H1 (cell line): Measurements from ENCODE around the gene UNC119B. TPM values are rescaled to one million over a fixed set of nuclear protein-coding genes. Genes with fewer than 3 reads are reported as not detected.

Experiments used
- CTCF ChIA-PET: fragments of 300-600 bp; sonication (Branson Sonifier 250); formaldehyde crosslinking; loops from one replicate; lab custom pipeline; 2021; ENCODE audit not compliant: partially characterized antibody; lab: Charles Lee
- POLR2A ChIA-PET: fragments of 300-600 bp; sonication (Branson Sonifier 250); formaldehyde crosslinking; loops from one replicate; lab custom pipeline; 2021; ENCODE audit warnings: inconsistent platforms; ENCODE audit not compliant: partially characterized antibody; lab: Charles Lee
- DNase-seq, 2 experiments: peaks; one replicate each; pipeline versions ENCODE4 v3.0.0 to v3.0.0-alpha.2; 2010 to 2022; ENCODE audit warnings: low spot score in 2 of 2, low read depth in 1 of 2, mixed read lengths in 1 of 2
- FAIRE-seq: peaks from 2 replicates; lab custom pipeline; 2011; peaks lifted over from hg19 to GRCh38; lab: Jason Lieb, UNC
- H2AFZ ChIP-seq: 2 replicates; pipeline ENCODE4 v1.8.1; 2012; ENCODE audit warnings: low read length, inconsistent platforms
- H2AK5ac ChIP-seq: 2 replicates; pipeline ENCODE4 v1.6.1; 2013; ENCODE audit warnings: low read depth, low read length
- H2BK120ac ChIP-seq: replicated peaks from 2 replicates; pipeline ENCODE3; 2013; ENCODE audit warnings: low read depth, low read length, inconsistent platforms
- H2BK12ac ChIP-seq: 2 replicates; pipeline ENCODE4 v1.6.1; 2013; ENCODE audit warnings: low read depth, low read length
- H2BK15ac ChIP-seq: 2 replicates; pipeline ENCODE4 v1.6.1; 2013; ENCODE audit warnings: low read length
- H2BK20ac ChIP-seq: 2 replicates; pipeline ENCODE4 v1.6.1; 2013; ENCODE audit warnings: low read length
- H2BK5ac ChIP-seq: 2 replicates; pipeline ENCODE4 v1.6.1; 2013; ENCODE audit warnings: low read depth, low read length
- H3K14ac ChIP-seq: 2 replicates; pipeline ENCODE4 v1.6.1; 2013; ENCODE audit warnings: inconsistent platforms; ENCODE audit not compliant: insufficient read length
- H3K18ac ChIP-seq: 2 replicates; pipeline ENCODE4 v1.6.1; 2013; ENCODE audit warnings: low read length; ENCODE audit errors: extremely low read depth
- H3K23ac ChIP-seq: 2 replicates; pipeline ENCODE4 v1.6.1; 2013; ENCODE audit warnings: inconsistent platforms; ENCODE audit not compliant: insufficient read length
- H3K23me2 ChIP-seq: 2 replicates; pipeline ENCODE4 v1.6.1; 2013; ENCODE audit warnings: low read depth, low read length
- H3K27ac ChIP-seq: 2 replicates; pipeline ENCODE4 v1.6.1; 2011; ENCODE audit warnings: low read depth, low read length, inconsistent platforms
- H3K27me3 ChIP-seq, 4 experiments: replicated peaks in 1 of 4; 1 replicate in 1 of 4; 2 replicates in 3 of 4; pipeline versions ENCODE4 v1.6.1 to v1.8.1; 2011 to 2013; ENCODE audit warnings: low read length in 3 of 4, mild to moderate bottlenecking in 3 of 4, inconsistent platforms in 2 of 4, mixed read lengths in 2 of 4, moderate library complexity in 1 of 4; ENCODE audit not compliant: control insufficient read depth in 3 of 4, insufficient read depth in 3 of 4; ENCODE audit errors: extremely low read depth in 1 of 4
- H3K36me3 ChIP-seq, 4 experiments: 2 replicates each; pipeline versions ENCODE4 v1.6.1 to v1.8.1; 2011 to 2013; ENCODE audit warnings: mild to moderate bottlenecking in 4 of 4, low read length in 3 of 4, moderate library complexity in 2 of 4, control low read depth in 1 of 4, inconsistent platforms in 1 of 4; ENCODE audit not compliant: insufficient read depth in 4 of 4, control insufficient read depth in 2 of 4
- H3K4ac ChIP-seq: replicated peaks from 2 replicates; pipeline ENCODE3; 2013; ENCODE audit warnings: low read length, low read depth, mixed read lengths, inconsistent platforms; ENCODE audit not compliant: insufficient read length
- H3K4me1 ChIP-seq, 4 experiments: replicated peaks in 1 of 4; 1 replicate in 1 of 4; 2 replicates in 3 of 4; pipeline versions ENCODE4 v1.6.1 to v1.8.1; 2011 to 2013; ENCODE audit warnings: low read length in 3 of 4, inconsistent platforms in 2 of 4, mixed read lengths in 1 of 4; ENCODE audit not compliant: insufficient read depth in 4 of 4, control insufficient read depth in 3 of 4
- H3K4me2 ChIP-seq, 2 experiments: 2 replicates each; pipeline versions ENCODE4 v1.6.1 to v1.8.1; 2011 to 2013; ENCODE audit warnings: low read depth in 2 of 2, low read length in 2 of 2, control low read depth in 1 of 2, inconsistent platforms in 1 of 2, mild to moderate bottlenecking in 1 of 2; ENCODE audit not compliant: insufficient read depth in 1 of 2
- H3K4me3 ChIP-seq, 4 experiments: fragments of 200-600, 300-600 bp in 1 of 4; sonication (generic), shearing (Covaris generic), sonication (Bioruptor Twin) in 1 of 4; 2 replicates each; pipeline versions ENCODE4 v1.5.1 to v1.8.1; 2011 to 2016; ENCODE audit warnings: low read length in 4 of 4, low read depth in 3 of 4, control low read depth in 2 of 4, inconsistent platforms in 2 of 4, mild to moderate bottlenecking in 2 of 4, mixed read lengths in 1 of 4, moderate library complexity in 1 of 4; ENCODE audit not compliant: insufficient read depth in 2 of 4; ENCODE audit errors: extremely low read depth in 1 of 4
- H3K56ac ChIP-seq: replicated peaks from 2 replicates; pipeline ENCODE3; 2013; ENCODE audit warnings: low read depth, mild to moderate bottlenecking, mixed read lengths, low read length, inconsistent platforms; ENCODE audit not compliant: insufficient read length
- H3K79me1 ChIP-seq: 2 replicates; pipeline ENCODE4 v1.6.1; 2013; ENCODE audit warnings: low read depth, low read length, control low read depth
- H3K79me2 ChIP-seq, 2 experiments: 2 replicates each; pipeline versions ENCODE4 v1.6.1 to v1.8.1; 2012 to 2013; ENCODE audit warnings: low read length in 2 of 2, mild to moderate bottlenecking in 2 of 2, inconsistent platforms in 1 of 2; ENCODE audit not compliant: insufficient read depth in 2 of 2, control insufficient read depth in 1 of 2
- H3K9ac ChIP-seq, 4 experiments: replicated peaks in 1 of 4; 1 replicate in 1 of 4; 2 replicates in 3 of 4; pipeline versions ENCODE4 v1.6.1 to v1.8.1; 2011 to 2013; ENCODE audit warnings: low read depth in 3 of 4, low read length in 3 of 4, control low read depth in 2 of 4, mild to moderate bottlenecking in 2 of 4, moderate library complexity in 2 of 4, inconsistent platforms in 1 of 4; ENCODE audit errors: extremely low read depth in 1 of 4
- H3K9me3 ChIP-seq, 2 experiments: 2 replicates each; pipeline versions ENCODE4 v1.6.1 to v1.8.1; 2012 to 2013; ENCODE audit warnings: mild to moderate bottlenecking in 2 of 2, moderate library complexity in 2 of 2, control low read depth in 1 of 2, inconsistent platforms in 1 of 2, low read depth in 1 of 2, low read length in 1 of 2, mixed read lengths in 1 of 2; ENCODE audit not compliant: insufficient read depth in 2 of 2
- H4K20me1 ChIP-seq, 2 experiments: replicated peaks in 1 of 2; 2 replicates each; pipeline versions ENCODE3 to v1.8.1; 2011 to 2013; ENCODE audit warnings: inconsistent platforms in 2 of 2, low read length in 2 of 2, mild to moderate bottlenecking in 1 of 2; ENCODE audit not compliant: insufficient read depth in 2 of 2, control insufficient read depth in 1 of 2
- H4K5ac ChIP-seq: 2 replicates; pipeline ENCODE4 v1.6.1; 2013; ENCODE audit warnings: low read length, low read depth, mixed read lengths, inconsistent platforms; ENCODE audit not compliant: insufficient read length
- H4K8ac ChIP-seq: 2 replicates; pipeline ENCODE4 v1.8.0; 2013; ENCODE audit warnings: mild to moderate bottlenecking, moderate library complexity, low read length, inconsistent platforms; ENCODE audit not compliant: insufficient read depth; ENCODE audit errors: extremely low read depth
- H4K91ac ChIP-seq: replicated peaks from 2 replicates; pipeline ENCODE3; 2013; ENCODE audit warnings: low read length, mixed read lengths, inconsistent platforms; ENCODE audit not compliant: insufficient read length
- RBBP5 ChIP-seq: IDR thresholded peaks from 2 replicates; pipeline ENCODE4 v1.7.1; 2012; ENCODE audit warnings: low read depth, mild to moderate bottlenecking, inconsistent platforms, low read length, moderate library complexity, borderline replicate concordance
- polyA plus RNA-seq, 7 experiments: library from polyadenylated mRNA; depleted of rRNA in 3 of 7; stranded (reverse) in 5 of 7; unstranded in 2 of 7; fragments of >200 nt in 5 of 7; fragments of 200-250 nt in 2 of 7; gene quantifications; 1 replicate in 5 of 7; 2 replicates in 1 of 7; 4 replicates in 1 of 7; pipeline versions ENCODE4 v1.2.1 to v1.2.3, GENCODE V29; 2011 to 2013; ENCODE audit warnings: missing spikeins in 2 of 7, mixed read lengths in 2 of 7
- total RNA-seq: library from RNA; stranded (reverse); fragmentation: NEBNext Ultra II Directional; extraction: Animal tissue kit (Norgen Biotek cat#: 25700); gene quantifications from 2 replicates; pipeline ENCODE4 v1.2.1, GENCODE V29; 2021

UNC119B gene
- total and polyA plus RNA-seq, 2 of the 8 experiments (the other 6 are each of a cell fraction or from before 2014, with no cell fraction given): 40.5 to 50.1 TPM

GRCh38 chr12:120755269-120755668, 45.0 kb downstream of the UNC119B start:
- H2BK5ac ChIP-seq: no peak overlapping the region
- no peak overlapping the region for H2BK20ac ChIP-seq
- TF ChIP-seq RBBP5: no peak
- no peak overlapping the region for H2BK12ac ChIP-seq
- no peak overlapping the region for H4K8ac ChIP-seq
- H3K23ac ChIP-seq: no peak overlapping the region
- no peaks in the 10 kb centered on the region for H3K27me3 ChIP-seq
- H3K4ac ChIP-seq: no peak overlapping the region
- H3K9me3 ChIP-seq: no peaks in the 10 kb centered on the region
- ChIA-PET CTCF (interaction anchor here (0.6 kb wide), 1 partner anchor 216 kb away, joined by 3 read pairs; no protein-coding TSS in a partner anchor), POLR2A (no interaction called here)
- no peak overlapping the region for H3K18ac ChIP-seq
- H3K14ac ChIP-seq: no peak overlapping the region
- H3K4me1 ChIP-seq: peaks cover 0 to 10% (median 4%) of the 10 kb centered on the region in 4 experiments; a peak in 4 of 7 replicates
- H4K5ac ChIP-seq: no peak overlapping the region
- H2BK120ac ChIP-seq: no peak overlapping the region
- peaks cover 0 to 2% of the 10 kb centered on the region in 2 experiments for H4K20me1 ChIP-seq
- H3K79me2 ChIP-seq: no peaks in the 10 kb centered on the region
- no peak overlapping the region for H3K4me3 ChIP-seq
- H3K27ac ChIP-seq: no peak overlapping the region
- H3K4me2 ChIP-seq: no peak overlapping the region
- H3K56ac ChIP-seq: no peak overlapping the region
- FAIRE-seq: no peak
- no peak overlapping the region for H2AFZ ChIP-seq
- no peak for DNase-seq
- H3K79me1 ChIP-seq: no peaks in the 10 kb centered on the region
- H2AK5ac ChIP-seq: no peak overlapping the region
- H4K91ac ChIP-seq: no peak overlapping the region
- H3K23me2 ChIP-seq: no peaks in the 10 kb centered on the region
- H2BK15ac ChIP-seq: no peak overlapping the region
- H3K9ac ChIP-seq: no peak overlapping the region
- no peaks in the 10 kb centered on the region for H3K36me3 ChIP-seq
